NOMO-1 treated with dmso at 0.1 percent for 144 hours (cell line): ENCODE measurements around the gene FNIP2.
"Not testable (repeated sequence)": the region's sequence is repeated elsewhere in the genome, so short reads cannot be mapped to it uniquely, and the experiment has no call there.

ENCODE experiments used
- DNase-seq: peaks from one replicate; lab custom pipeline; 2025; ENCODE audit not compliant: unreplicated experiment; lab: John Stamatoyannopoulos, UW

FNIP2 gene

DNA sequence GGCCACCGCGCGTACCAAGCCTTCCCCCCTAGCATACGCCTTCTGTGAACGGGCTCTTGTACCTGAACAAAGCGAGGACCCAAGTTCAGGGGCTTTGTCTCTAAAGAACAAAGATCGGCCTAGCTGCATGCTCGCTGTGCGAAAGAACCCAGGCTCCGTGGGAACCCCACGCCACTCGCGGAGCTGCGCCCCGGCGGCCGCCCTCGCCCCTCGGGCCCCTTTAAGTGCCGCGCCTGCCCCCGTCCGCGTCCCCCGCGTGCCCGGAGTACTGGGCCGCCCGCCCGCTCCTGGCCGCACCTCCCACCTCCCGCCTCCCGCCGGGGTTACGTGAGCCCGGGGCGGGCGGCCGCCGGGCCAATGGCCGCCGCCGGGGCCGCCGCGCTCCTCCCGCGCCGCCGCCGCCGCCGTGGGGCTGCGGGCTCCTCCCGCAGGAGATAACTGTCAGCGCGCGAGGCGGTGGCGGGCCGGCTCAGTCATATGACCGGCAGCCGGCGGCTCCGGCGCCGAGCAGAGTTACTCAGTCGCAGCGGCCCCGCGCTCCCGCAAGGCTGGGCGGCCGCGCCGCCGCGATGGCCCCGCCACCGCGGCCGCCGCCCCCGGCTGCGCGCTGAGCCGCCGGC, at the start of gene FNIP2:
TSS of gene FNIP2 (plus strand) at position 472 of the 620 bp plus-strand sequence. CDS start 187 bp downstream, outside the sequence.
- peak; percentile 39 for DNase-seq

DNA sequence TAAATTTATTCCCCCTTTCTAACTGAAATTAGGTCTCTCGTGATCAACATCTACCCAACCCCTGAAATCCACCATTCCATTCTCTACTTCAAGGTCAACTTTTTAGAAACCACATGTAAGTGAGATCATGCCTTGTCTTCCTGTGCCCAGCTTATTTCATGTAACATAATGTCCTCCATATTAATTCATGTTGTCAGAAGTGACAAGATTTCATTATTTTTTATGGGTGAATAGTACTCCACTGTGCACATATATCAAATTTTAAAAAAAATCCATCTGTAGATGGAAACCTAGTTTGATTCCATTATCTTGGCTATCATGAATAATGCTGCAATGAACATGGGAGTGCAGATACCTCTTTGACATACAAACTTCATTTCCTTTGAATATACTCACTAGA, 47.1 kb upstream of the FNIP2 start:
- DNase-seq: no peak

DNA sequence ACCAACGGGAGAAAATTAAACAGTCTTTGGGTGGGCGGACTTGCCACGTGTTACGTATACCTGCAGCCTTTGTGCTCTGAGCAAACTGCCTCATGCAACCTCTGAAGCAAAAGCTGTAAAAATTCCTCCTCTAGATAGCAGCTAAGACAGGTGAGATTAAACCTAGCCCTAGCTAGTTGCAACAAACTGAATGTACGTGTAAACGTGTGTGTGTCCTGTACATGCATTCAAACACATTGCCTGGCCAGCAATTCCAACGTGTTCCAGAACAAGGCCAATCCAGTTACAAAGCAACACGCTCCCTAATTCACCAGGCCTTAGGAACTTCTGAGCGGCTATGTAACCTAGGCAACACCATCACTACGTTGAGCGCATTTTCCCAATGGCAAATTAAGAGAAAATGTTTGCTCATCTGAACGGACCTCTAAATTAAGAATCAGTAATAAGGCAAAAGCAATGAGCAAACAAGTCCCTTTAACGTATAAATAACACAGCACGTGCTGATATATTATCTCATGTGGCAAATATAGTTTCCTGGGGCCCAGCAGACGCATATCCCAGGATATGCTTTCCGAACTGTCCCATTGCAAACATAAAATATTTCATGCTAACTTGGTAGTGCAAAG, 46.4 kb upstream of the FNIP2 start:
- DNase-seq: no peak

DNA sequence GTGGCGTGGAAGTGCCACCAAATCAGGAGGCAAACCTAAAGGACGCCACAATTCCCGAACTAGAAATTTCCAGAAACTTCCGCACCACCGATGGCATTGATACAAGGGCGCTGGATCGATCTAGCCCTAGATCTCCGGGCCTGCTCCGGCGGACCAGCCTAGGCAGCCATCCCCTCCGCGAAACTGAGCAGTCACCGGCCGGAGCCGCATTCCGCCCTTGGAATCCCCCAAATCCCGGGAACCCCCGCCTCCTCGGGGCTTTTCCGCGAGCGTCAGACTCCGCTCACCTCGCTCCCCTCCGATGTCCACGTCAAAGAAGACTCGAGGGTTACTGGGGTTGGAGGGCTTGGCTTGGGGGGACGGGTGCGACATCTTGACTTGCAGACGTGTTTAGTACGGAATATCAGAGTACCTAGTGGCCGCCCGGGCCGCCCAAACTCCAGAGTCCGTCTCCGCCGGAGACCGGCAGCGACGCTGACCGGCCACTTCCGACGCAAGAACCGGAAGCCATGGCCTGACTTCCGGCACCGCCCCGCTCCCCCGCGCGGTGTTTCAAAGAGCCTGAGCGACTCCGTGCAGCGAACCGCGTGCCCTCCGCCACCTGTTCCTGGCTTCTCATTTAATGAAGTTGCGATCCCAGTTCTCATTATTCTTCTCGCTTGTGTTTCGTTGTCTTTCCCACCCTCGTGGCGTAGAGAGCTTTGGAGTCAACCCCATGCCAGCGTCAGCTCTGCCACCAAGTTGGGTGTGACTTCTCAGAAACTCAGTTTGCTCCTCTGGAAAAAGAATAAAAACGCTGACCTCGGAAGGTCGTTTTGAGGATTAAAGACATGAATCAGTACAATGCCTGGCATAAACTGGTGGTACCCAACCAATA, 45.7 kb upstream of the FNIP2 start, which contains the start of gene PPID:
TSS of gene PPID (minus strand) at position 480 of the 877 bp plus-strand sequence. CDS start at position 372, 108 bp downstream.
- DNase-seq: peak; percentile 76

DNA sequence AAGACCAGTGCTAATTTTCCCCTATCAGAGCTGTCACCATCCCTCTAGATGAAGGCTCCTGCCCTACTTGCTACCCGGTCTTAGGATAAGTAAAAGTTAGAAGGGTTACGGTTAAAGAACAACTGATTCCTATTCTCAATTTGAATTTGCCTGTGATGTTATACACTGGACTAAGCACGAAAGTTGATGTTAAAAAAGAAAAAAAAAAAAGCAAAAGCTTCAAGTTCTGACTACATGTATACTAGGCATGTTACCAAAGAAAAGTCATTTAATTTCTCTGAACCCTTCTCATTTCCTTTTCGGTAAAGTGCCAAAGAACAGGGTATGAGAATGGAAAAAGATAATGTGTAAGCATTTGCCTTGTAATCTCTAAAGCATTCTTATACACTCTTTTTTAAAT, 44.2 kb upstream of the FNIP2 start:
- no peak for DNase-seq

DNA sequence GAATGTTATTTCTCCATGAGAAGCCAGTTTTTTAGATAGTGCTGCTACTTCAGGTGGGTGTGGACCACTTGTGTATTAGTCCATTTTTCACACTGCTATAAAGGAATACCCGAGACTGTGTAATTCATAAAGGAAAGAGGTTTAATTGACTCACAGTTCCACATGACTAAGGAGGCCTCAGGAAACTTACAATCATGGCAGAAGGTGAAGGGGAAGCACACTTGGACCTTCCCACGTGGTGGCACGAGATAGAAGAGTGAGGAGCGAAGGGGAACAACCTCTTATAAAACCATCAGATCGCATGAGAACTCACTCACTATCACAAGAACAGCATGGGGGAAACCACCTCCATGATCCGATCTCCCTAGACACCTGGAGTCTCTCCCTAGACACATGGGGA, 42.2 kb upstream of the FNIP2 start:
- no peak for DNase-seq

DNA sequence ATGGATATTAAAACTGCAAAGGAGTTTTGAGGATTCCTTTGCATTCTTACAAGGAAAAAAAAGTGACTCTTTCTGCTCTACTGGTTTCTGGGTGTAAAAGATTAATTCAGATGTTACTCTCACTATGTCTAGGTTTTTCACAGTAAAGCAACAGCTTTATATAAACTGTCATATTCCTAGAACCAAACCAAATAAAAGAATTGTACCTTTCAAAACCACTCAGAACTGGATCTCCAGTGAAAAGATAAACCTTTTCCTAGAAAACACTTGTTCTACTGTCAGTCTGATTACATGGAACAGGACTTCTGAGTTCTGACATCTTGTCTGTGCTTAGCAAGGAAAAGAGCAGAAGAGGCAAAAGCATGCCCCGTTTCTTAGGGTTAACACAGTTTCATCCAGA, 40.6 kb upstream of the FNIP2 start:
- no peak for DNase-seq

DNA sequence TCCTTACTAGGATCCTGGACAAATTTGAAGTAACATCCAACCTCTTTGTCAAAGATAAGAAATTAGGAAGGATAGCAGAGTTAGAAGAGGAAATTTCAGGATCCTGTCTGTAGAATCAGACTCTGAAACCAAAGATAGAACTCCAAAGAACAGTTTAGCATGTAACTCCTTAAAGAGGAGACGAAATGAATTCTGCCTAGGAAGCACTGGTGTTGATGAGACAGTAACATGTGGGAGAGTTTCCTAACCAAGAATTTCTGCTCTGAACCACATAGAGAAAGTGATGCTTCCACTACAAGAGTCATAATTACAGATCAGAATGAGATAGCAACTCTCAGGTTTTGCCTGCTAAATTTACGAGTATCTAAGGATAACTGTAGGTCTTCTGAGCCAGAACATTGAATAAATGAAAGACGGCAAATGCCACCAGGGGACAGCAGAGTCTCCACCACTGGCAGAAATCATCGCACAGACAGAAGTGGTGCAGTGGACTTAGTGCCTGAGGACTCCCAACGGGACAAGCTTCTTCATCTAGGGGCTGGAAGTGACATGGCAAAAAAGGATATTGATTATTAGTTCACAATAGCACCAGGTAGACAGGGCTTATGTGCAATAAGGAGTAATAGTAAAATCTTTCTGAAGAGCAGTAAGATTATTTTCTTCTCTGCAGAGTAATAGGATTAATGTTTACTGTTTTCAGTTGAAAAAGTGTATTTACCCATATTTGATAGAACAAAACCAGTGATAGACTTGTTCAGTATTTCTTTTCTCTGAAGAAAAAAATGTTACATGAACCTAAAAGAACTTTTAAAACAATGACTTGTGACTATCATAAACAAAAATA, 38.9 kb upstream of the FNIP2 start:
- peak; percentile 32 for DNase-seq

DNA sequence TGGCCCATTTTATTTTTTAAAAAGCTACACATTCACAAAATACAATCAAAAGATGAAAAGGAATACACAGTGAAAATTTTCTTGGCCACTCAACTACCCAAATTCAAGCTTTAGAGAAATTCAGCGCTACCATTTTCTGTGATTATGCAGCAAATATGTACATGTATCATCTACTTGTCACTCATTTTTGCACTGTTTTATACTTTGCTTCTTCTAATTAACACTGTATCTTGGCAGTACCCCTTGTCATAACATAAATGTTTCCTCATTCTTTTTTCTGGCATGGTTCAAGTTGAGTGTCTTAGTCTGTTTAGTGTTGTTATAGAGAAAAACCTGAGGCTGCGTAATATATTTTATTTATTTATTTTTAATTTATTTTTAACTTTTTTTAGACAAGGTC, 30.0 kb upstream of the FNIP2 start:
- no peak for DNase-seq

DNA sequence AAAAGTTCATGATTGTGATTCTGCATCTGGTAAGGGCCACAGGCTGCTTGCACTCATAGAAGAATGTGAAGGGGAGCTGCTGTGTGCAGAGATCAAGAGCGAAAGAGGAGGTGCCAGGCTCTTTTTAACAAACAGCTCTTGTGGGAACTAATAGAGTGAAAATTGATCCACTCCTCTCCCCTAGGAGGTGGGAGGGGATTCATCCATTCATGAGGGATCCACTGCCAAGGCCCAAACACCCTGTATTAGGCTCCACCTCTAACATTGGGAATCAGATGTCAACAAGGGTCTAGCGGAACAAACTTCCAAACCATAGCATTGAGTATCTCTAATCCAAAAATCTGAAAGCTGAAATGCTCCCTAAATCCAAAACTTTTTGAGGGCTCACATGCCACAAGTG, 29.2 kb upstream of the FNIP2 start:
- no peak for DNase-seq

DNA sequence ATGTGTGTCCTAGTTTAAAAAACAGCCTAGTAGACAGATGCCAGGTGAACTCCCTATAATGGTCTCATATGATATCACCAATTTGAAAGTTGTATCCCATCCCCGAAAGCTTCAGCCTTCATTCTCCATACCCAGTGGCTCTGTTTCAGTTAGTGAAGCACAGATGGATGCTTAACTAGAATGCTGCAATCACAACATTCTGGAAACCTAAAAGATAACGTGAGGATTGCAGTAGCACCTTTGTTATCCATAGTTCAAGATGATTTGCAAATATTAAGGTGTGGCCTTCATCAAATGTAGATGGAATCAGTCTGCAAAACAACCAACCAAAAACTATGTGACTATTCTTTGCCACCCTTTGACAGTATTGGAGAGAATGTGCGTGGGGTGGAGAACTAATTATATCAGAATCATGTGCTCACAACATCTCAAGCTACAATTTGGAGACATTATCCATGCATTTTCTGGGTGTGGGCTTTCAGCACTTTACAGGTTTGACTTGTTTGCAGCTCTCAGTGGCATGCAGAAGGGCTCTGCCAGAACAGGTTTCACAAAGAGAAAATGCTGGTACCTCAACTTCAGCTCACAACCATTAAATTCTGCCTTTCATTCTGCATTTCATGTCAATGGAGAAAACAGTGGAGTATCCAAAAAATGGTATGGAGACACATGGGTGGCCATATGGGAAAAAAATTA, 27.4 kb upstream of the FNIP2 start:
- no peak for DNase-seq

DNA sequence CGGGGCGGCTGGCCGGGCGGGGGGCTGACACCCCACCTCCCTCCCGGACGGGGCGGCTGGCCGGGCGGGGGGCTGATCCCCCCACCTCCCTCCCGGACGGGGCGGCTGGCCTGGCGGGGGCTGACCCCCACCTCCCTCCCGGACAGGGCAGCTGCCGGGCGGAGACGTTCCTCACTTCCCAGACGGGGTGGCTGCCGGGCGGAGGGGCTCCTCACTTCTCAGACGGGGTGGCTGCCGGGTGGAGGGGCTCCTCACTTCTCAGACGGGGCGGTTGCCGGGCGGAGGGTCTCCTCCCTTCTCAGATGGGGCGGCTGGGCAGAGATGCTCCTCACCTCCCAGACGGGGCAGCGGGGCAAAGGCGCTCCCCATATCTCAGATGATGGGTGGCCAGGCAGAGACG, 22.3 kb upstream of the FNIP2 start:
- DNase-seq: not testable (repeated sequence)

DNA sequence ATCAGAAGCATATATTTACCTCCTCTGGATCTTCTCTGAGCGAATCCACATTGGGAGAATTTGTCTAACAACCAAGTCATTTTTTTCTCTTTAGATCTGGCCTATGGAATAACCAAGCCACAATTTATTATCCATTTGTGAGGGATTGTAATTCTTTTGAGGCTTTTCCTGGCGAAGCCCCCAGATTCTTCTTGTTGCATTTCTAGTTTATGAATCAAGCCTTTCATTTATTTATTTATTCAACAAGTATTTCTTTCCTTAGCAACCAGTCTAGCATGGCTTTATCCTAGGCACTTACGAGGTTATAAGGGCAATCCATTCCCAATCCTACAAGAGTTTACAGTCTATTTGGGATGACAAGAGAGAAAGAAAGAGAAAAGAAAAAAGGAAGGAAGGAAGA, 18.4 kb upstream of the FNIP2 start:
- no peak for DNase-seq

DNA sequence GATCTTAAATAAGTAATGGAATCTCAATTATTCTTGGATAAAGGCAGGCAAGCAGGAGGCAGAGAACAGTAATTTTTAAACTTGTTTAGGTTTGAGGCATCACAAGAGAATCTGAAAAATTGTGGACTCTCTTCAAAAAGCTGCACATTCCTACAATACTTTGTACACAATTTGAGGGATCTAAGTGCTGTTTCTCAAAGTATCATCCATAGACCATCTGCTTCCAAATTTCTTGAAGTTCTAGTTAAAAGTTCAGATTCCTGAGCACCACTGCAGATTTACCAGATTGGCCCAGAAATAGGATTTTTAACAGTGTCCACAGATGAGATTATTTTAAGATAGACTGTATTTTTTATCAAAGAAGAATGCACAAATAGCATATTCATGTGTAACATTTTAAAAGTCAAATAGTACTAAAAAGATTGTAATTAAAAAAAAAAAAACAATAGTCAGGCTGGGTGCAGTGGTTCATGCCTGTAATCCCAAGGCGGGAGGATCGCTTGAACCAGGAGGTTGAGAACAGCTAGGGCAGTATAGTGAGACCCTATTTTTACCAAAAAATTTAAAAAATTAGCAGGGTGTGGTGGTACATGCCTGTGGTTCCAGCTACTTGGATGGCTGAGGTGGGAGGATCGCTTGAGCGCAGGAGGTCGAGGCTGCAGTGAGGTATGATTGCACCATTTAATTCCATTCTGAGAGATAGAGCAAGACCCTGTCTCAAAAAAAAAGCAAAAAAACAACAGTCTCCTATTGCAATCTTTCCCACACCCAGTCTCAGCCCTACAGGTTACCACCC, 14.2 kb upstream of the FNIP2 start:
- no peak for DNase-seq

DNA sequence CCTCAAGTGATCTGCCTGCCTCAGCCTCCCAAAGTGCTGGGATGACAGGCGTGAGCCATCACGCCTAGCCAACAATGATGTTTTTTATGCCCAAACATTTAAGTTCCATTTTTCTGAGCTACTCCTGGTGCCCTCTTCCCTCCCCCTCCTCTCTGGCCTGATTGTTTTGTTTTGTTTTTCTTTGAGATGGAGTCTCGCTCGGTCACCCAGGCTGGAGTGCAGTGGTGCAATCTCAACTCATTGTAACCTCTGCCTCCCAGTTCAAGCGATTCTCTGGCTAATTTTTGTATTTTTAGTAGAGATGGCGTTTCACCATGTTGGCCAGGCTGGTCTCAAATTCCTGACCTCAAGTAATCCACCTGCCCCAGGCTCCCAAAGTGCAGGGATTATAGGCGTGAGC, 13.0 kb upstream of the FNIP2 start:
- not testable (repeated sequence) for DNase-seq

DNA sequence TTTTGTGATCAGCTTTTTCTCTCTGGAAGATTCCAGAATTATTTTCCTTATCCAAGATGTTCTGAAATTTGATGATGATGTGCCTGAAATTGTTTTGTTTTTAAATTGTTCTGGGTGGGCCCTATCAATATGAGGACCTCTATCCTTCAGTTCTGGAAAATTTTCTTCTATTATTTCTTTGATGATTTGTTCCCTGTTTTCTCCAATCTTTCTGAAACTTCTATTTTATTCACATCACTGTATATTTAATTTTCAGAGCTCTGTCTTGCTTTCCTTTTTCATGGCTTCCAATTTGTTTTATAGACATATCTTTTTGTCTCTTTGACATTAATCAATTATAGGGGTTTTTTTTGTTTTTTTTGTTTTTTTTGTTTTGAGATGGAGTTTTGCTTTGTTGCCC, 12.2 kb upstream of the FNIP2 start:
- no peak for DNase-seq

DNA sequence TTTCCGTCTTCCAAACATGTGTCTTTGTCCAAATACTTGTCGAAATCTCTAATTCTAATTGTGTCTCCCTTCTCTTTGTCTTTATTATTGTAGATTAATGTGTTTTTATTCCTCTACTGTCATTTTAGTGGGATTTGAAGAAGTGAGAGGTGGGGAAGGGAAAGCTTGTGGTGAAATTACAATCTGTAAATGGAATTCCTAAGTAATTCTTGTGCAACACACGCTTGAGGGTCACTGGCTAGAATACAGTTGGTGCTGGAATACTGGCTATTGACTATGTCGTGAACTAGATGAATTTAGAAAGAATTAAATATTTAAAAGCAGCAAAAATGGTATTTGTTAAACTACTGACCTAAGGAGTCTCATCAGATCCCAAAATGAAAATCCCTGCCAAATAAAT, 10.7 kb upstream of the FNIP2 start:
- DNase-seq: no peak

DNA sequence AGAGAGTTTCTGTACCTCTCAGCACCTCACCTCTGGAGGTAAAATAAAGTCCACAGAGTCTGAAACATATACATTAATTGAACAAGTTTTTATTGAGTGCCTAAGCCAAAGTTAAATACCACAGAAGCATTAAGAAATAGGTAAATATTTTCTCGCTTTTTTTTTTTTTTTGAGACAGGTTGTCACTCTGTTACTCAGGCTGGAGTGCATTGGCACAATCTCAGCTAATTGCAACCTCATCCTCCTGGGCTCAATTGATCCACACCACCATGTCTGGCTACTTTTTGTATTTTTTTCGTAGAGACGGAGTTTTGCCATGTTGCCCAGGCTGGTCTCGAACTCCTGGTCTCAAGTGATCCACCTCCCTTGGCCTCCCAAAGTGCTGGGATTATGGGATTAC, 10.1 kb upstream of the FNIP2 start:
- DNase-seq: no peak

DNA sequence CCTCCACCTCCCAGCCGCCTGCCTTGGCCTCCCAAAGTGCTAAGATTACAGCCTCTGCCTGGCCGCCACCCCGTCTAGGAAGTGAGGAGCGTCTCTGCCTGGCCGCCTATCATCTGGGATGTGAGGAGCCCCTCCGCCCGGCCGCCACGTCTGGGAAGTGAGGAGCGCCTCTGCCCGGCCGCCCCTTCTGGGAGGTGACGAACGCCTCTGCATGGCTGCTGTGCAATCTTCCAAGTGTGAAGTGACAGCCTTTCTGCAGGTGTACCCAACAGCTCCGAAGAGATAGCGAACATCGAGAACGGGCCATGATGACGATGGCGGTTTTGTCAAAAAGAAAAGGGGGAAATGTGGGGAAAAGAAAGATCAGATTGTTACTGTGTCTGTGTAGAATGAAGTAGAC, 9.3 kb upstream of the FNIP2 start:
- DNase-seq: not testable (repeated sequence)

DNA sequence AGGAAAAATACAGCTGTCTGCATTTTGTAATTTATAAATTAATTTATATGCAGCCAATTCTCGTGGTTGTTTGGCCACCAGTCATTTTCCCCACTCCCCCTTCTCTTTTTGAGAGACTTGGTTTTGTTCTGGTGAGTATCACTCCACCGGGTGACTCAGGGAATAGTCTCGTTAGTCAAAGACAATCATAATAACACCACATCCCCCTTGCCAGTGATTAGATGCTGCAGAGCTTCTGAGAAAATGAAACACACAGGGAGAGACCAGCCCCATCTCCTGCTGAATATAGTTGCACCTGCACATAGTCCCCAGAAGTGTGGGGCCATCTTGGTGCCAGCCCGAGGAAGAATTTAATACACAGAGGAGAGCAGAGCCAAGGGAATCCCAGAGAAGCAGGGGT, 8.0 kb upstream of the FNIP2 start:
- DNase-seq: no peak
